Liver (tissue), 9 donors: Measurements from ENCODE around the gene FMN2. TPM values are rescaled to one million over a fixed set of nuclear protein-coding genes. Genes with fewer than 3 reads are reported as not detected.

ENCODE experiments used
- DNase-seq: peaks from one replicate; pipeline ENCODE4 v3.0.0-alpha.2; 2017; ENCODE audit warnings: low spot score
- H3K27ac ChIP-seq, 2 donors: one replicate each; pipeline ENCODE4 v1.7.0; 2013; ENCODE audit warnings: inconsistent platforms in 2 of 2, low read length in 2 of 2, control low read depth in 1 of 2, low read depth in 1 of 2, mild to moderate bottlenecking in 1 of 2
- H3K27me3 ChIP-seq, 4 donors: one replicate each; pipeline versions ENCODE4 v1.6.1 to v1.7.0; 2013; ENCODE audit warnings: low read length in 3 of 4, inconsistent platforms in 1 of 4, mild to moderate bottlenecking in 1 of 4, moderate library complexity in 1 of 4; ENCODE audit not compliant: control insufficient read depth in 4 of 4, insufficient read depth in 4 of 4
- H3K36me3 ChIP-seq, 4 donors: one replicate each; pipeline versions ENCODE4 v1.6.1 to v1.7.0; 2013; ENCODE audit warnings: low read length in 3 of 4, mild to moderate bottlenecking in 3 of 4, low read depth in 1 of 4, moderate library complexity in 1 of 4; ENCODE audit not compliant: control insufficient read depth in 4 of 4, insufficient read depth in 3 of 4
- H3K4me1 ChIP-seq, 4 donors: one replicate each; pipeline versions ENCODE4 v1.6.1 to v1.7.0; 2013; ENCODE audit warnings: low read length in 3 of 4, mild to moderate bottlenecking in 3 of 4, moderate library complexity in 1 of 4; ENCODE audit not compliant: control insufficient read depth in 4 of 4, insufficient read depth in 4 of 4
- H3K4me3 ChIP-seq, 3 donors: one replicate each; pipeline versions ENCODE4 v1.6.1 to v1.7.0; 2013; ENCODE audit warnings: low read length in 3 of 3, control low read depth in 1 of 3, low read depth in 1 of 3, mild to moderate bottlenecking in 1 of 3
- H3K9ac ChIP-seq, 2 donors: one replicate each; pipeline ENCODE4 v1.7.0; 2013; ENCODE audit warnings: low read length in 2 of 2, mild to moderate bottlenecking in 2 of 2, moderate library complexity in 2 of 2, control low read depth in 1 of 2, low read depth in 1 of 2
- H3K9me3 ChIP-seq, 4 donors: one replicate each; pipeline versions ENCODE4 v1.6.1 to v1.7.0; 2013; ENCODE audit warnings: low read length in 3 of 4; ENCODE audit not compliant: control insufficient read depth in 4 of 4
- EGR1 ChIP-seq, 2 donors: IDR thresholded peaks; 2 replicates each; pipeline ENCODE4 v1.6.1; 2016 to 2018; ENCODE audit warnings: antibody characterized with exemption in 2 of 2, low read depth in 2 of 2
- FOXA2 ChIP-seq: IDR thresholded peaks from 2 replicates; pipeline ENCODE4 v1.6.1; 2016; ENCODE audit warnings: antibody characterized with exemption
- HNF4A ChIP-seq, 2 donors: conservative IDR thresholded peaks; 2 replicates each; pipeline ENCODE4 v1.6.1; 2016; ENCODE audit warnings: antibody characterized with exemption in 2 of 2, mild to moderate bottlenecking in 2 of 2
- HNF4G ChIP-seq: IDR thresholded peaks from 2 replicates; pipeline ENCODE4 v1.6.1; 2016; ENCODE audit warnings: antibody characterized with exemption
- RAD21 ChIP-seq, 2 donors: IDR thresholded peaks; 2 replicates each; pipeline ENCODE4 v1.6.1; 2016; ENCODE audit warnings: antibody characterized with exemption in 2 of 2, mild to moderate bottlenecking in 2 of 2
- RXRA ChIP-seq, 2 donors: IDR thresholded peaks; 2 replicates each; pipeline ENCODE4 v1.6.1; 2017 to 2018; ENCODE audit warnings: antibody characterized with exemption in 2 of 2, mild to moderate bottlenecking in 1 of 2
- YY1 ChIP-seq: IDR thresholded peaks from 2 replicates; pipeline ENCODE4 v1.6.1; 2016; ENCODE audit warnings: antibody characterized with exemption, mild to moderate bottlenecking
- ZBTB33 ChIP-seq: IDR thresholded peaks from 2 replicates; pipeline ENCODE4 v1.6.1; 2016; ENCODE audit warnings: antibody characterized with exemption
- WGBS: extraction: QIAGEN DNeasy Blood & Tissue Kit; methylation state at CpG from one replicate; pipeline ENCODE4 v1.1.7; 2013; 5-methylcytosine and 5-hydroxymethylcytosine counted together
- polyA plus RNA-seq, 2 donors: library from polyadenylated mRNA; stranded (reverse) in 1 of 2; unstranded in 1 of 2; fragments of 200-250 nt in 1 of 2; fragments of >200 nt in 1 of 2; fragmentation: Nextera tagmentation in 1 of 2; extraction: Ambion mirVana in 1 of 2; gene quantifications; one replicate each; pipeline versions ENCODE4 v1.2.1 to v1.2.3, GENCODE V29; 2013 to 2015
- total RNA-seq, 2 donors: library from RNA; depleted of rRNA; stranded (reverse); fragments of >200 nt; gene quantifications; one replicate each; pipeline ENCODE4 v1.2.3, GENCODE V29; 2014
- TF ChIP-seq, protein P1 (sequence below): IDR thresholded peaks from 2 replicates; pipeline ENCODE4 v1.6.1; 2016; ENCODE audit warnings: antibody characterized with exemption
- TF ChIP-seq, protein P2 (sequence below): fragments of 150-350 bp; IDR thresholded peaks from 2 replicates; pipeline ENCODE4 v1.5.1; 2017; ENCODE audit warnings: improper control_type of control experiment, low read depth, low read length; ENCODE audit not compliant: missing input control
- donor health status: healthy.
- donor health status: healthy.
- donor health status: healthy.
- donor health status: healthy.
- donor health status: healthy.

FMN2 gene
- total and polyA plus RNA-seq, 4 donors, result 0.17 TPM; not detected in 3

DNA sequence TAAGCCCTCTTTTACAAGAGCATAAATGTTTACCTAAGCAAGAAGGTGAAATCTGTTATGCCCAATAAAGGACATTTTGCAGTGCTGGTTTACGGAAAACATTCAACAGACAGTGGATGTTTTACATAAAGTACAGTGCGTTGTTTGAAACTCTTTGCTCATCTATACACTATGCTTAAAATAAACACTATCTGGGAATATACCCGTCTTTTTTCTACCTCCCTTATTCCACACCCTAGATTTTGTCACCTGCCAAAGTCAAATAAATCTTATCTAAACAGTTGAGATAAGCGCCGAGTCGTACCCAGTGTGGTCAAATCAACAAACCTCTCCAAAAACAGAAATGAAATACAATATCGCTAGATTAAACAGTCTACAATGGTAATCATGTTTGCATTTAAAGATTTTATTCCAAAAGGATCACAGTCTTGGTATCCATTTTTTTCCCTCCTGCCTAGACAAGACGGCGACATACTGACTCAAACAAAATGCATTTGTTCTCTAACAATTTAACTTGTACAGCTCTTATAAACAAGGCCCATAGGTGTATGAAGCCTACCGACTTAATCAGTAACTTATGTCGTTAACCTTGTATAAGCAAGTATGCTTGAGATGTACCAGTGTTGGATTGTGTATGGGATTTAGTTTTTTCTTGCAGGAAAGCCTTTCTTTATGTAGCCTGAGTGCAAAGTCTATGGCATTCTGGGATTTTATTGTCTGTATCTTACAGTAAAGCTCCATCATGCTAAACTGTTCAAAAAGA lies 189.1 kb downstream of the FMN2 start:
- Histone ChIP-seq H3K9me3 (no peaks in the 10 kb centered on the region), H3K4me1 (no peaks in the 10 kb centered on the region), H3K27me3 (no peaks in the 10 kb centered on the region), H3K9ac (no peak overlapping the region), H3K27ac (no peak overlapping the region), H3K36me3 (no peaks in the 10 kb centered on the region), H3K4me3 (no peak overlapping the region)
- DNase-seq, result no peak
- TF ChIP-seq FOXA2 (no peak), RXRA (IDR thresholded peaks at IDR 0.05) (no peak), YY1 (no peak), HNF4A (conservative IDR thresholded peaks at IDR 0.05) (no peak)
- WGBS, result 42% methylated on average over 11 of the region's 11 CpGs

DNA sequence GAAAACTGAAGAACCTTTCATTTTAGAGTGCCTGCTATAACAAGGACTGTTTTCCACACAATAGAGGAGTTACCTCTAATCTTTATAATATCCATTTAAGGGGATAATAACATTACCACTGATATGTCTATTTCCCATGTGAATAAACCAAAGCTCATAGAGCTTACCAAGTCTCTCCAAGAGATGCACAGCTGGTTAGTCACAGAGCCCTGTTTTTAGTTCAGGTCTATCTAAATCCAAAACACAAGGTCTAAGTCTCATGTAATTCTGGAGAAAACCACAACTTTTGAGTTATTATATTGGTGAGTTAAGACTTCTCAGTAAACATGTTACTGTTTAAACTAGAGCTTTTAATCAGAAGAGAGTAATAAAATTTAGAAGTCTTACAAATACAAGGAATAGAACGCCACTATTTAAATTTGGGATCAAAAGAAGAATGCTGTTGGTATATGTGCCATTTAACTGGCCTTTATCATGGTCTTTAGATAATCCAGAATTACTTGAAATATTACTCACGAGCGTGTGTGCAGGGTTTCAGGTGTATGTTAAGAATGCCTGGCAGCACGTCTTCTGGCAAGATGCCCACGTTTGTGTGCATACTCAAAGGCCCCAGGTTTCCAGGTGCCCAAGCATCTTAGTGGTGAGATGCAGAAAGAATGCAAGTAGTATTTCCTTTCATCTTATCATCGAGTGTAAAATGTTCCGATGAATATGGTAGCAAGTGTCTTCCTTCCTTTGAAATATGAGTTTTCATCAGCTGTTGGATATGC lies 190.6 kb downstream of the FMN2 start:
- TF ChIP-seq HNF4G (no peak), YY1 (no peak), RAD21 (IDR thresholded peaks at IDR 0.05) (no peak)
- no peak for DNase-seq
- 75% methylated on average over 7 of the region's 7 CpGs for WGBS

DNA sequence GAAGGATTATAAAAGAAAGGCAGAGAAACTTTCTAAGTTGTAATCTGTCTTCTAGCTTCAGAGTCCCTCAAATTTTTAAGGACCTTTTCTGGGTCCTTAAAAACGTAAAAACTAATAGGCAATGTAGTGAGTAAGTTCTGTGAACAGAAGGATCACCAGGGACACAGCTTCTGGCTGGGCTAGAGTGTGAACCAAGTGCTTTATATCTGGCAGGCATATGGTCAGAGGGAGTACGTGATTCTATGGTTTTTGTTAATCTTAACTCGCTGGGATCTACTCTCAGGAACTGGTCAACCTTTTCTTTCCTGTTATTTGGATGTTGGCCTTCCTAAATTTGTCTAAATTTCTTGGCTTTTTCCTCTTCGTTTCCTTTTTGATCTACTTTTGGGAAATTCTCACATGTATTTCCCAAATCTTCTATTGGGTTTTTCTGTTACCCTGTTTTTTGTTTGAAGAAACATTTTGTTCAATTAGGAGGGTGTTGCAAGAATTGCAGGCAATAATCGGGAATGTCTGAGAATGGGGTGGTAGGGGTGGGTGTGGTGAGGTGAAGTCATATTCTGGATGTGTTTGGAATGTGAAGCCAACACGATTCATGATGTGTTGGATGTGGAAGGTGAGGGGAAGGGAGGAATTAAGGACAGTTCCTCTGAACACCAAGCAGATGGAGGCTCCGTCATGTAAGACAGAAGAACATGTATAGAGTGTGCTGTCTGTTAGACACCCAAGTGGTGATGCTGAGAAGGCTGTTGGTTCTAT lies 193.2 kb downstream of the FMN2 start:
- Histone ChIP-seq H3K9me3 (no peaks in the 10 kb centered on the region), H3K27ac (no peak overlapping the region), H3K4me1 (no peaks in the 10 kb centered on the region), H3K36me3 (no peaks in the 10 kb centered on the region), H3K27me3 (no peaks in the 10 kb centered on the region), H3K4me3 (no peak overlapping the region), H3K9ac (no peak overlapping the region)
- TF ChIP-seq EGR1 (IDR thresholded peaks at IDR 0.05; ENCODE audit: low read depth in 2 of 2) (no peak), ZBTB33 (no peak), RXRA (IDR thresholded peaks at IDR 0.05) (no peak)
- TF ChIP-seq, protein P1, sequence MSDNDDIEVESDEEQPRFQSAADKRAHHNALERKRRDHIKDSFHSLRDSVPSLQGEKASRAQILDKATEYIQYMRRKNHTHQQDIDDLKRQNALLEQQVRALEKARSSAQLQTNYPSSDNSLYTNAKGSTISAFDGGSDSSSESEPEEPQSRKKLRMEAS, result no peak
- TF ChIP-seq, protein P2, sequence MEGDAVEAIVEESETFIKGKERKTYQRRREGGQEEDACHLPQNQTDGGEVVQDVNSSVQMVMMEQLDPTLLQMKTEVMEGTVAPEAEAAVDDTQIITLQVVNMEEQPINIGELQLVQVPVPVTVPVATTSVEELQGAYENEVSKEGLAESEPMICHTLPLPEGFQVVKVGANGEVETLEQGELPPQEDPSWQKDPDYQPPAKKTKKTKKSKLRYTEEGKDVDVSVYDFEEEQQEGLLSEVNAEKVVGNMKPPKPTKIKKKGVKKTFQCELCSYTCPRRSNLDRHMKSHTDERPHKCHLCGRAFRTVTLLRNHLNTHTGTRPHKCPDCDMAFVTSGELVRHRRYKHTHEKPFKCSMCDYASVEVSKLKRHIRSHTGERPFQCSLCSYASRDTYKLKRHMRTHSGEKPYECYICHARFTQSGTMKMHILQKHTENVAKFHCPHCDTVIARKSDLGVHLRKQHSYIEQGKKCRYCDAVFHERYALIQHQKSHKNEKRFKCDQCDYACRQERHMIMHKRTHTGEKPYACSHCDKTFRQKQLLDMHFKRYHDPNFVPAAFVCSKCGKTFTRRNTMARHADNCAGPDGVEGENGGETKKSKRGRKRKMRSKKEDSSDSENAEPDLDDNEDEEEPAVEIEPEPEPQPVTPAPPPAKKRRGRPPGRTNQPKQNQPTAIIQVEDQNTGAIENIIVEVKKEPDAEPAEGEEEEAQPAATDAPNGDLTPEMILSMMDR, result no peak
- 69% methylated on average over 7 of the region's 7 CpGs for WGBS
- no peak for DNase-seq

More for the DNA sequence above, 190.6 kb downstream of the FMN2 start:
- no peaks in the 10 kb centered on the region for H3K4me1 ChIP-seq
- H3K27me3 ChIP-seq, result no peaks in the 10 kb centered on the region
- no peak overlapping the region for H3K4me3 ChIP-seq
- no peaks in the 10 kb centered on the region for H3K9me3 ChIP-seq
- H3K36me3 ChIP-seq, result no peaks in the 10 kb centered on the region
- H3K27ac ChIP-seq, result no peak overlapping the region
- H3K9ac ChIP-seq, result no peak overlapping the region
